Testis (tissue), 2 donors: ENCODE results near the gene ATP11C.

Experiments
- POLR2A ChIP-seq: fragments of 450-650 bp; IDR thresholded peaks from one replicate; pipeline ENCODE4 v1.6.1; 2017; ENCODE audit warnings: antibody characterized with exemption, mild to moderate bottlenecking, moderate library complexity
- TF ChIP-seq, protein P1 (sequence below), 3 experiments: fragments of 450-650 bp in 2 of 3; fragments of 200-600 bp in 1 of 3; sonication (generic) in 1 of 3; IDR thresholded peaks; one replicate each; pipeline ENCODE4 v1.5.1; 2016 to 2019; ENCODE audit warnings: antibody characterized with exemption in 3 of 3, mild to moderate bottlenecking in 2 of 3, moderate library complexity in 1 of 3

DNA sequence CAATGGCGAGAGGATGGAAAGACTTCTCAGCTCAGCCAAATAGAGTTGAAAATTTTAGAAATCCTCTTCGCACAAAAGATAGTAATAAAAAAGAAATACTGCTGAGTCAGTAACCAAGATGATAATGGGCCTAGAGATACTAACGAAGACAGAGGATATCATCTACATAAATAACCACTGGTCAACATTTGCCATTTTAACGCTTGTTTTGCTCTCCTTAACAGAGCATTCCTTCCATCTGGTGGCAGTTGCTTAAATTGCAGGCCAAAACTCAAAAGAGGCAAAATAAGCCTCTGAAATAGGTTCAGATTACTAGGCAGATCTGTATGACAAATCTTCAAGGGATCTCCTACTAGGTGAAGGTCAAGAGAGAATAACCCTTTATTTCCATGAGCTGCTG lies 173.2 kb downstream of the ATP11C start:
- TF ChIP-seq, protein P1, sequence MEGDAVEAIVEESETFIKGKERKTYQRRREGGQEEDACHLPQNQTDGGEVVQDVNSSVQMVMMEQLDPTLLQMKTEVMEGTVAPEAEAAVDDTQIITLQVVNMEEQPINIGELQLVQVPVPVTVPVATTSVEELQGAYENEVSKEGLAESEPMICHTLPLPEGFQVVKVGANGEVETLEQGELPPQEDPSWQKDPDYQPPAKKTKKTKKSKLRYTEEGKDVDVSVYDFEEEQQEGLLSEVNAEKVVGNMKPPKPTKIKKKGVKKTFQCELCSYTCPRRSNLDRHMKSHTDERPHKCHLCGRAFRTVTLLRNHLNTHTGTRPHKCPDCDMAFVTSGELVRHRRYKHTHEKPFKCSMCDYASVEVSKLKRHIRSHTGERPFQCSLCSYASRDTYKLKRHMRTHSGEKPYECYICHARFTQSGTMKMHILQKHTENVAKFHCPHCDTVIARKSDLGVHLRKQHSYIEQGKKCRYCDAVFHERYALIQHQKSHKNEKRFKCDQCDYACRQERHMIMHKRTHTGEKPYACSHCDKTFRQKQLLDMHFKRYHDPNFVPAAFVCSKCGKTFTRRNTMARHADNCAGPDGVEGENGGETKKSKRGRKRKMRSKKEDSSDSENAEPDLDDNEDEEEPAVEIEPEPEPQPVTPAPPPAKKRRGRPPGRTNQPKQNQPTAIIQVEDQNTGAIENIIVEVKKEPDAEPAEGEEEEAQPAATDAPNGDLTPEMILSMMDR (IDR thresholded peaks at IDR 0.05): peak; percentile 29 to 53 (median 43)
- TF ChIP-seq POLR2A: no peak
